HepG2 (cell line): ENCODE results near the gene TBC1D10B. TPM values are rescaled to one million over a fixed set of nuclear protein-coding genes. Genes with fewer than 3 reads are reported as not detected.

Source experiments
- ATAC-seq: fragments of 200-7000 bp; cut with Tn5 transposase; 3 replicates; pipeline ENCODE4 v1.9.1; 2020; ENCODE audit warnings: mild to moderate bottlenecking, moderate library complexity
- BruUV-seq: library from RNA; stranded (reverse); fragments of 400-500 nt; replicated peaks from 2 replicates; lab custom pipeline; 2021; lab: Mats Ljungman, UMichigan
- CTCF ChIA-PET: fragments of 300-600 bp; formaldehyde crosslinking; extraction: SDS; loops from one replicate; lab custom pipeline; 2021; ENCODE audit warnings: low total read pairs, inconsistent platforms, low intra/inter-chr PET ratio; lab: Yijun Ruan, JAX
- POLR2A ChIA-PET: fragments of 350-600 bp; sonication (Branson Sonifier 250); formaldehyde crosslinking; loops from one replicate; lab custom pipeline; 2020; ENCODE audit warnings: antibody characterized with exemption, inconsistent platforms; lab: Yijun Ruan, JAX
- DNase-seq: peaks from one replicate; pipeline ENCODE4 v3.0.0-alpha.2; 2015; ENCODE audit warnings: low spot score
- FAIRE-seq: peaks from 3 replicates; lab custom pipeline; 2011; peaks lifted over from hg19 to GRCh38; lab: Jason Lieb, UNC
- H2AFZ ChIP-seq: one replicate; pipeline ENCODE4 v1.6.1; 2011; ENCODE audit warnings: low read length, inconsistent platforms
- H3K27ac ChIP-seq: fragments of 300-600 bp; 3 replicates; pipeline ENCODE4 v1.8.0; 2011; ENCODE audit warnings: mixed run types, mild to moderate bottlenecking, mixed read lengths, low read length, inconsistent platforms; ENCODE audit not compliant: insufficient read depth; ENCODE audit errors: extremely low read length
- H3K27me3 ChIP-seq, 2 experiments: fragments of 200-600 bp in 1 of 2; 2 replicates in 1 of 2; 3 replicates in 1 of 2; pipeline versions ENCODE4 v1.6.0 to v1.8.0; 2011; ENCODE audit warnings: low read length in 2 of 2, mild to moderate bottlenecking in 2 of 2, moderate library complexity in 2 of 2, inconsistent platforms in 1 of 2; ENCODE audit not compliant: insufficient read depth in 2 of 2, control insufficient read depth in 1 of 2
- H3K36me3 ChIP-seq, 2 experiments: fragments of 200-600 bp in 1 of 2; replicated peaks in 1 of 2; 2 replicates in 1 of 2; 3 replicates in 1 of 2; pipeline versions ENCODE4 v1.5.1 to v1.8.0; 2011; ENCODE audit warnings: low read length in 2 of 2, inconsistent platforms in 1 of 2; ENCODE audit not compliant: insufficient read depth in 2 of 2, control insufficient read depth in 1 of 2
- H3K4me1 ChIP-seq: 2 replicates; pipeline ENCODE4 v1.5.1; 2012; ENCODE audit warnings: low read length, inconsistent platforms; ENCODE audit not compliant: insufficient read depth
- H3K4me2 ChIP-seq: 2 replicates; pipeline ENCODE4 v1.6.0; 2011; ENCODE audit warnings: low read depth, low read length, inconsistent platforms
- H3K4me3 ChIP-seq, 3 experiments: fragments of 200-600 bp in 1 of 3; sonication (generic), shearing (Covaris generic) in 1 of 3; replicated peaks in 1 of 3; 2 replicates each; pipeline ENCODE4 v1.5.1; 2011 to 2016; ENCODE audit warnings: low read length in 3 of 3, inconsistent platforms in 2 of 3, low read depth in 2 of 3, mild to moderate bottlenecking in 2 of 3, control low read depth in 1 of 3, mixed read lengths in 1 of 3; ENCODE audit not compliant: insufficient read depth in 1 of 3
- H3K79me2 ChIP-seq: one replicate; pipeline ENCODE4 v1.6.1; 2011; ENCODE audit warnings: low read length, inconsistent platforms; ENCODE audit not compliant: insufficient read depth
- H3K9ac ChIP-seq: 2 replicates; pipeline ENCODE4 v1.6.0; 2011; ENCODE audit warnings: mild to moderate bottlenecking, low read depth, low read length, inconsistent platforms; ENCODE audit not compliant: insufficient read depth
- H3K9me3 ChIP-seq: 2 replicates; pipeline ENCODE4 v1.5.1; 2012; ENCODE audit warnings: mild to moderate bottlenecking, low read length
- H4K20me1 ChIP-seq: 2 replicates; pipeline ENCODE4 v1.6.0; 2011; ENCODE audit warnings: inconsistent platforms, mild to moderate bottlenecking, low read length, moderate library complexity; ENCODE audit not compliant: insufficient read depth
- CAMTA2 ChIP-seq: sonication (generic); formaldehyde crosslinking; IDR thresholded peaks from 2 replicates; pipeline ENCODE4 v1.4.0; 2020; ENCODE audit warnings: mild to moderate bottlenecking, missing genetic modification reagents, borderline replicate concordance
- CBX1 ChIP-seq: IDR thresholded peaks from one replicate; pipeline ENCODE4 v1.6.1; 2016; ENCODE audit warnings: antibody characterized with exemption, low read depth
- ESRRA ChIP-seq: sonication (generic); formaldehyde crosslinking; IDR thresholded peaks from 2 replicates; pipeline ENCODE4 v1.5.1; 2020; ENCODE audit warnings: mild to moderate bottlenecking, low read depth, missing genetic modification reagents
- MED8 ChIP-seq: sonication (generic); formaldehyde crosslinking; IDR thresholded peaks from 2 replicates; pipeline ENCODE4 v1.8.1; 2023; ENCODE audit warnings: mild to moderate bottlenecking, missing genetic modification reagents; ENCODE audit not compliant: insufficient replicate concordance
- NBN ChIP-seq: fragments of 450-650 bp; conservative IDR thresholded peaks from 2 replicates; pipeline ENCODE4 v1.6.1; 2017
- POLR2AphosphoS2 ChIP-seq: IDR thresholded peaks from 2 replicates; pipeline ENCODE4 v1.6.1; 2011; ENCODE audit warnings: low read depth, low read length, improper control_type of control experiment
- RBM39 ChIP-seq: fragments of 200-400 bp; formaldehyde crosslinking; IDR thresholded peaks from one replicate; pipeline ENCODE4 v1.6.1; 2018; ENCODE audit warnings: antibody characterized with exemption, mild to moderate bottlenecking, low read depth, low read length; ENCODE audit not compliant: poor library complexity, severe bottlenecking
- RFXANK ChIP-seq: IDR thresholded peaks from 2 replicates; pipeline ENCODE4 v1.6.1; 2016
- SRSF1 ChIP-seq: fragments of 200-400 bp; formaldehyde crosslinking; optimal IDR thresholded peaks from 2 replicates; pipeline ENCODE3; 2017; ENCODE audit warnings: mild to moderate bottlenecking, low read depth, low read length, moderate library complexity
- SYNCRIP ChIP-seq: fragments of 200-400 bp; formaldehyde crosslinking; IDR thresholded peaks from 2 replicates; pipeline ENCODE4 v1.6.1; 2018; ENCODE audit warnings: mild to moderate bottlenecking, low read depth, low read length; ENCODE audit not compliant: insufficient read depth
- TP53 ChIP-seq: sonication (generic); formaldehyde crosslinking; conservative IDR thresholded peaks from 2 replicates; pipeline ENCODE4 v1.4.0; 2020; ENCODE audit warnings: missing genetic modification reagents
- ZMYM3 ChIP-seq: sonication (generic); formaldehyde crosslinking; IDR thresholded peaks from 2 replicates; pipeline ENCODE4 v1.5.1; 2020; ENCODE audit warnings: mild to moderate bottlenecking, missing genetic modification reagents
- ZNF20 ChIP-seq: sonication (generic); formaldehyde crosslinking; IDR thresholded peaks from 2 replicates; pipeline ENCODE4 v1.4.0; 2020; ENCODE audit warnings: mild to moderate bottlenecking, moderate library complexity, missing genetic modification reagents
- ZNF572 ChIP-seq: sonication (generic); formaldehyde crosslinking; IDR thresholded peaks from 2 replicates; pipeline ENCODE4 v1.5.1; 2020; ENCODE audit warnings: mild to moderate bottlenecking, missing genetic modification reagents
- ZNF589 ChIP-seq: sonication (generic); formaldehyde crosslinking; conservative IDR thresholded peaks from 2 replicates; pipeline ENCODE4 v1.8.0; 2022; ENCODE audit warnings: mild to moderate bottlenecking, moderate library complexity, missing genetic modification reagents
- ZNF703 ChIP-seq: sonication (generic); formaldehyde crosslinking; IDR thresholded peaks from 2 replicates; pipeline ENCODE4 v1.5.1; 2020; ENCODE audit warnings: missing genetic modification reagents, mild to moderate bottlenecking, moderate library complexity, borderline replicate concordance
- ZNF775 ChIP-seq: sonication (generic); formaldehyde crosslinking; IDR thresholded peaks from 2 replicates; pipeline ENCODE4 v1.4.0; 2020; ENCODE audit warnings: missing genetic modification reagents, mild to moderate bottlenecking, moderate library complexity, borderline replicate concordance
- ZNF841 ChIP-seq: sonication (generic); formaldehyde crosslinking; IDR thresholded peaks from 2 replicates; pipeline ENCODE4 v1.8.1; 2023; ENCODE audit warnings: missing genetic modification reagents, borderline replicate concordance
- WGBS: methylation state at CpG from one replicate; pipeline ENCODE4 v1.1.6; 2017; ENCODE audit warnings: low lambda C conversion rate; 5-methylcytosine and 5-hydroxymethylcytosine counted together
- in situ Hi-C: cut with HindIII; loops from 2 replicates; pipeline ENCODE4 v1.10.0; 2017; ENCODE audit warnings: low pct_unique_long_range_greater_than_20kb; ENCODE audit not compliant: extremely low pct_ligation_motif_present
- intact Hi-C: fragments of 100-400 bp; cut with micrococcal nuclease; formaldehyde crosslinking; loops from one replicate; pipeline ENCODE4 v1.10.0; 2022; ENCODE audit not compliant: unreplicated experiment
- polyA plus RNA-seq, 8 experiments: library from polyadenylated mRNA; depleted of rRNA in 3 of 8; stranded (reverse) in 7 of 8; unstranded in 1 of 8; fragments of >200 nt; fragmentation: Illumina TruSeq in 4 of 8; extraction: Trizol in 4 of 8; gene quantifications; 2 replicates each; pipeline versions ENCODE4 v1.2.1 to v1.2.3, GENCODE V29; 2011 to 2016; ENCODE audit warnings: low read depth in 4 of 8, missing spikeins in 1 of 8, mixed read lengths in 1 of 8; ENCODE audit not compliant: insufficient read depth in 1 of 8
- total RNA-seq, 5 experiments: library from RNA; depleted of rRNA; stranded (reverse); fragments of >200 nt; fragmentation: Illumina TruSeq; extraction: Trizol; gene quantifications; 2 replicates each; pipeline ENCODE4 v1.2.3, GENCODE V29; 2016; ENCODE audit warnings: low read depth in 1 of 5
- TF ChIP-seq, protein P1 (sequence below): sonication (generic); formaldehyde crosslinking; IDR thresholded peaks from 2 replicates; pipeline ENCODE4 v1.4.0; 2020; ENCODE audit warnings: missing genetic modification reagents
- TF ChIP-seq, protein P2 (sequence below): sonication (generic); formaldehyde crosslinking; IDR thresholded peaks from 2 replicates; pipeline ENCODE4 v1.4.0; 2020; ENCODE audit warnings: mild to moderate bottlenecking, missing genetic modification reagents
- TF ChIP-seq, protein P3 (sequence below): sonication (generic); formaldehyde crosslinking; IDR thresholded peaks from 2 replicates; pipeline ENCODE4 v1.8.1; 2023; ENCODE audit warnings: mild to moderate bottlenecking, missing genetic modification reagents

TBC1D10B gene
- total and polyA plus RNA-seq, 2 of the 13 experiments (the other 11 are each of a cell fraction or from before 2014, with no cell fraction given) = 15.7 to 24.8 TPM

DNA sequence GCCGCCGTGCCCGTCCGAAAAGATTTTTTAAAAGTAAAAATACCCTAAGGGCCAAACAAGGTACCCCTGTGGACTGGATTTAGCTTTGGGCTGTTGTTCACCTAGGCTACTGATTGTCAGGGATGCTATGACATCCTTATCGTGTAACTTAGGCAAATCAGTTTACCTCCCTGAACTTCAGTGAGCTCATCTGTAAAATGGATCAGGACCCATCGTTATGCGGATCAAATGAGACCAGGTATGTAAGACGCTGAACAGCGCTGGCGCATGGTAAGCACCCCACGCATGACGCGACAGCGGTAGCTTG is 36.5 kb upstream of the TBC1D10B start:
- ChIA-PET CTCF (no interaction called here), POLR2A (interaction anchor here (0.6 to 4.9 kb wide), 24 partner anchors 8 to 574 kb away, joined by 3 to 70 read pairs (median 6); partner anchors contain the start of genes CD2BP2, DCTPP1, SEPTIN1 and TBC1D10B)
- peak overlapping the region; percentile 88 for H3K9ac ChIP-seq
- peak overlapping the region; percentile 16 for H2AFZ ChIP-seq
- no peaks in the 10 kb centered on the region for H3K27me3 ChIP-seq
- H3K36me3 ChIP-seq = peaks cover 5 to 6% of the 10 kb centered on the region in 2 experiments
- FAIRE-seq = no peak
- WGBS = 66% methylated on average over 14 of the region's 14 CpGs
- H3K79me2 ChIP-seq = peaks cover 9% of the 10 kb centered on the region
- H3K4me1 ChIP-seq = peaks cover 44% of the 10 kb centered on the region
- peak overlapping the region; percentile 87 to 96 (median 91); a peak in 5 of 6 replicates for H3K4me3 ChIP-seq
- H3K4me2 ChIP-seq = peak overlapping the region; percentile 93
- DNase-seq = no peak
- in situ Hi-C loops (no loop called here), intact Hi-C loops (loop anchor here (1.0 kb wide), 1 partner anchor 36 kb away; the partner anchor contains the start of gene TBC1D10B)
- H3K27ac ChIP-seq = peak overlapping the region; percentile 85
- no peak for ATAC-seq
- no TSS peak for BruUV-seq
- H3K9me3 ChIP-seq = no peaks in the 10 kb centered on the region
- no peaks in the 10 kb centered on the region for H4K20me1 ChIP-seq
- TF ChIP-seq CAMTA2 = 0 out of 2 replicates have a peak, but pooled peaks have one; percentile 28
- no peak for TF ChIP-seq ZNF703 (CRISPR knock-in tag)
- peak; percentile 9; the same call in 1 of the 2 replicates for TF ChIP-seq ZMYM3 (CRISPR knock-in tag)
- TF ChIP-seq MED8 = peak; percentile 22
- TF ChIP-seq SYNCRIP = no peak
- TF ChIP-seq NBN = no peak
- TF ChIP-seq RBM39 = no peak
- TF ChIP-seq ZNF20 (CRISPR knock-in tag) = no peak
- TF ChIP-seq, protein P1, sequence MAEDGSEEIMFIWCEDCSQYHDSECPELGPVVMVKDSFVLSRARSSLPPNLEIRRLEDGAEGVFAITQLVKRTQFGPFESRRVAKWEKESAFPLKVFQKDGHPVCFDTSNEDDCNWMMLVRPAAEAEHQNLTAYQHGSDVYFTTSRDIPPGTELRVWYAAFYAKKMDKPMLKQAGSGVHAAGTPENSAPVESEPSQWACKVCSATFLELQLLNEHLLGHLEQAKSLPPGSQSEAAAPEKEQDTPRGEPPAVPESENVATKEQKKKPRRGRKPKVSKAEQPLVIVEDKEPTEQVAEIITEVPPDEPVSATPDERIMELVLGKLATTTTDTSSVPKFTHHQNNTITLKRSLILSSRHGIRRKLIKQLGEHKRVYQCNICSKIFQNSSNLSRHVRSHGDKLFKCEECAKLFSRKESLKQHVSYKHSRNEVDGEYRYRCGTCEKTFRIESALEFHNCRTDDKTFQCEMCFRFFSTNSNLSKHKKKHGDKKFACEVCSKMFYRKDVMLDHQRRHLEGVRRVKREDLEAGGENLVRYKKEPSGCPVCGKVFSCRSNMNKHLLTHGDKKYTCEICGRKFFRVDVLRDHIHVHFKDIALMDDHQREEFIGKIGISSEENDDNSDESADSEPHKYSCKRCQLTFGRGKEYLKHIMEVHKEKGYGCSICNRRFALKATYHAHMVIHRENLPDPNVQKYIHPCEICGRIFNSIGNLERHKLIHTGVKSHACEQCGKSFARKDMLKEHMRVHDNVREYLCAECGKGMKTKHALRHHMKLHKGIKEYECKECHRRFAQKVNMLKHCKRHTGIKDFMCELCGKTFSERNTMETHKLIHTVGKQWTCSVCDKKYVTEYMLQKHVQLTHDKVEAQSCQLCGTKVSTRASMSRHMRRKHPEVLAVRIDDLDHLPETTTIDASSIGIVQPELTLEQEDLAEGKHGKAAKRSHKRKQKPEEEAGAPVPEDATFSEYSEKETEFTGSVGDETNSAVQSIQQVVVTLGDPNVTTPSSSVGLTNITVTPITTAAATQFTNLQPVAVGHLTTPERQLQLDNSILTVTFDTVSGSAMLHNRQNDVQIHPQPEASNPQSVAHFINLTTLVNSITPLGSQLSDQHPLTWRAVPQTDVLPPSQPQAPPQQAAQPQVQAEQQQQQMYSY (CRISPR knock-in tag) = no peak
- TF ChIP-seq, protein P2, sequence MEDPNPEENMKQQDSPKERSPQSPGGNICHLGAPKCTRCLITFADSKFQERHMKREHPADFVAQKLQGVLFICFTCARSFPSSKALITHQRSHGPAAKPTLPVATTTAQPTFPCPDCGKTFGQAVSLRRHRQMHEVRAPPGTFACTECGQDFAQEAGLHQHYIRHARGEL (CRISPR knock-in tag) = no peak
- TF ChIP-seq ZNF589 = 0 out of 2 replicates have a peak, but pooled peaks have one; percentile 21
- TF ChIP-seq ZNF572 (CRISPR knock-in tag) = peak; percentile 82; the same call in 1 of the 2 replicates
- no peak for TF ChIP-seq ESRRA (CRISPR knock-in tag)
- TF ChIP-seq ZNF775 (CRISPR knock-in tag) = no peak
- TF ChIP-seq POLR2AphosphoS2 = no peak
- no peak for TF ChIP-seq ZNF841
- no peak for TF ChIP-seq TP53 (CRISPR knock-in tag)
- TF ChIP-seq, protein P3, sequence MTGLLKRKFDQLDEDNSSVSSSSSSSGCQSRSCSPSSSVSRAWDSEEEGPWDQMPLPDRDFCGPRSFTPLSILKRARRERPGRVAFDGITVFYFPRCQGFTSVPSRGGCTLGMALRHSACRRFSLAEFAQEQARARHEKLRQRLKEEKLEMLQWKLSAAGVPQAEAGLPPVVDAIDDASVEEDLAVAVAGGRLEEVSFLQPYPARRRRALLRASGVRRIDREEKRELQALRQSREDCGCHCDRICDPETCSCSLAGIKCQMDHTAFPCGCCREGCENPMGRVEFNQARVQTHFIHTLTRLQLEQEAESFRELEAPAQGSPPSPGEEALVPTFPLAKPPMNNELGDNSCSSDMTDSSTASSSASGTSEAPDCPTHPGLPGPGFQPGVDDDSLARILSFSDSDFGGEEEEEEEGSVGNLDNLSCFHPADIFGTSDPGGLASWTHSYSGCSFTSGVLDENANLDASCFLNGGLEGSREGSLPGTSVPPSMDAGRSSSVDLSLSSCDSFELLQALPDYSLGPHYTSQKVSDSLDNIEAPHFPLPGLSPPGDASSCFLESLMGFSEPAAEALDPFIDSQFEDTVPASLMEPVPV (CRISPR knock-in tag) = no peak
- TF ChIP-seq RFXANK (CRISPR knock-in tag) = no peak
- TF ChIP-seq SRSF1 = no peak
- no peak for TF ChIP-seq CBX1
